Sigmoid colon (tissue), 4 donors: ENCODE data around the gene ABI3.

ENCODE experiments used
- CTCF ChIP-seq, 4 experiments: fragments of 450-650 bp in 3 of 4; fragments of 200-600 bp in 1 of 4; IDR thresholded peaks; one replicate each; pipeline ENCODE4 v1.5.1; 2016 to 2019; ENCODE audit warnings: antibody characterized with exemption in 4 of 4, mild to moderate bottlenecking in 3 of 4, moderate library complexity in 2 of 4
- EP300 ChIP-seq, 4 donors: sonication (generic); formaldehyde crosslinking; IDR thresholded peaks; one replicate each; pipeline ENCODE4 v1.6.1; 2017; ENCODE audit warnings: antibody characterized with exemption in 4 of 4
- POLR2A ChIP-seq, 2 donors: fragments of 450-650 bp; IDR thresholded peaks; one replicate each; pipeline ENCODE4 v1.6.1; 2016; ENCODE audit warnings: antibody characterized with exemption in 2 of 2, mild to moderate bottlenecking in 2 of 2, moderate library complexity in 2 of 2
- POLR2AphosphoS5 ChIP-seq, 4 donors: sonication (generic); formaldehyde crosslinking; IDR thresholded peaks; one replicate each; pipeline ENCODE4 v1.6.1; 2017; ENCODE audit warnings: antibody characterized with exemption in 4 of 4

DNA sequence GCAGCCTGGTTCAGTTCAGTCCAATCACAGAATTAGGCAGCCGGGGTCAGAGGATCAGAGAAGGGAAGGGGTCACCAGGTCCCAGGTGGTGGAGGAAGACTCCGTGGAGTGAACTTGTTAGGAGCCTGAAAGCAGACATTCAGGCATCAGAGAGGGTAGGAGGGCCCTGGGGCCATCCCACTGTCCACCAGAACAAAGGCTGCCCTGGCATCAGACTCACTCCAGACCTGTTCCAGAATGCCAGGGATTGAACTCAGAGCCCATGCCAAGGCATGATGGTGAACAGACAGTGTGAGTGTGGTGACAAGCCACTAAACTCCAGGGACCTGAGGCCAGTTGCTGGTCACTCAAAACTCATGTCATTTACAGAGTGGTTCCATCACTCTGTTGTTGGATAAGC lies 40.3 kb upstream of the ABI3 start:
- TF ChIP-seq CTCF (IDR thresholded peaks at IDR 0.05) (no peak), POLR2AphosphoS5 (IDR thresholded peaks at IDR 0.05) (no peak), POLR2A (IDR thresholded peaks at IDR 0.05) (no peak), EP300 (IDR thresholded peaks at IDR 0.05) (no peak)
